Measurements from ENCODE around the gene AZIN2. TPM values are rescaled to one million over a fixed set of nuclear protein-coding genes. Genes with fewer than 3 reads are reported as not detected.

AZIN2 gene
- polyA plus RNA-seq, 2 of the 4 experiments (the other 2 are of a cell fraction): 1.6 to 1.9 TPM

DNA sequence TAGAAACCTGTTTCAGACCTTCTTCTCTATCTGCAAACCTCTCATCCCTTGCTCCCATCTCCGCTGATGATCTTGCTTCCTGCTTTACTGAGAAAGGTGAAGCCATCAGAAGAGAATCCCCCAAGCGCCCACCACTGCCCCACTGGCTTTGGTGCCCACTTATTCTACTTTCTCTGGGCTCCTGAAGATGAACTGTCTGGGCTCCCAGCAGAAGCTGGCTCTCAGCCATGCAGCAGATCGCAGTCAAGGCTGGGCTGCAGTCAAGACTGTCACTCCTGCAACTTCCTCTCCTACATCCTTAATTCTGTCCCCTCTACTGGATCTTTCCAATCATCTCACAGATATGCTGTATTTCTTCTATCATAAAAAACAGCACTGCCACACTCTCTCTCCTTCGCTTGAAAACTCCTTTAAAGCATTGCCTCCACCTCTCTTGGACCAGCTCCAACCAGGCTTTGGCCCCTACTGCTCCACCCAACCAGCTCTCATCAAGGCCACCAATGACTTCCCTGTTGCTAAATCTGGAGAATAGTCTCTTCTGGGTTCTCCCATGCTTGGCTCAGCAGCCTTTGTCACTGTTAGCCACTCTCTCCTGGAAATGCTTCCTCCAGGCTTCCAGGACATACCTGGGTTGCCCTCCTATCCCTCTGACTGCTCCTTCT, 75.1 kb downstream of the AZIN2 start:
- Histone ChIP-seq H3K27ac (no peak overlapping the region), H3K4me2 (no peak overlapping the region), H3K4me3 (no peak overlapping the region), H3K9me3 (no peaks in the 10 kb centered on the region), H3K4me1 (no peaks in the 10 kb centered on the region)
- POLR2A ChIA-PET: no interaction called here
- 77% methylated on average over 4 of the region's 4 CpGs for WGBS (ENCODE audit: missing lambda C conversion rate)
- CTCF ChIA-PET: no interaction called here
- no peak; a peak in 1 of 6 replicates for ATAC-seq
- TF ChIP-seq RCOR1 (IDR thresholded peaks at IDR 0.05; ENCODE audit: low read depth, low read length) (no peak), ZC3H11A (IDR thresholded peaks at IDR 0.05) (no peak), CHD2 (IDR thresholded peaks at IDR 0.05; ENCODE audit: low read length, partially characterized antibody) (no peak), ESRRA (IDR thresholded peaks at IDR 0.05; ENCODE audit: borderline replicate concordance, low read length) (no peak), MAFK (IDR thresholded peaks at IDR 0.05; ENCODE audit: partially characterized antibody) (no peak), FOXS1 (CRISPR knock-in tag; IDR thresholded peaks at IDR 0.05) (no peak), CHD4 (IDR thresholded peaks at IDR 0.05; ENCODE audit: borderline replicate concordance) (no peak), HEYL (CRISPR knock-in tag; IDR thresholded peaks at IDR 0.05) (no peak)
- TF ChIP-seq, protein P1, sequence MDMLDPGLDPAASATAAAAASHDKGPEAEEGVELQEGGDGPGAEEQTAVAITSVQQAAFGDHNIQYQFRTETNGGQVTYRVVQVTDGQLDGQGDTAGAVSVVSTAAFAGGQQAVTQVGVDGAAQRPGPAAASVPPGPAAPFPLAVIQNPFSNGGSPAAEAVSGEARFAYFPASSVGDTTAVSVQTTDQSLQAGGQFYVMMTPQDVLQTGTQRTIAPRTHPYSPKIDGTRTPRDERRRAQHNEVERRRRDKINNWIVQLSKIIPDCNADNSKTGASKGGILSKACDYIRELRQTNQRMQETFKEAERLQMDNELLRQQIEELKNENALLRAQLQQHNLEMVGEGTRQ (IDR thresholded peaks at IDR 0.05): no peak
- TF ChIP-seq, protein P2, sequence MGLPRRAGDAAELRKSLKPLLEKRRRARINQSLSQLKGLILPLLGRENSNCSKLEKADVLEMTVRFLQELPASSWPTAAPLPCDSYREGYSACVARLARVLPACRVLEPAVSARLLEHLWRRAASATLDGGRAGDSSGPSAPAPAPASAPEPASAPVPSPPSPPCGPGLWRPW (IDR thresholded peaks at IDR 0.05): no peak
- TF ChIP-seq, protein P3, sequence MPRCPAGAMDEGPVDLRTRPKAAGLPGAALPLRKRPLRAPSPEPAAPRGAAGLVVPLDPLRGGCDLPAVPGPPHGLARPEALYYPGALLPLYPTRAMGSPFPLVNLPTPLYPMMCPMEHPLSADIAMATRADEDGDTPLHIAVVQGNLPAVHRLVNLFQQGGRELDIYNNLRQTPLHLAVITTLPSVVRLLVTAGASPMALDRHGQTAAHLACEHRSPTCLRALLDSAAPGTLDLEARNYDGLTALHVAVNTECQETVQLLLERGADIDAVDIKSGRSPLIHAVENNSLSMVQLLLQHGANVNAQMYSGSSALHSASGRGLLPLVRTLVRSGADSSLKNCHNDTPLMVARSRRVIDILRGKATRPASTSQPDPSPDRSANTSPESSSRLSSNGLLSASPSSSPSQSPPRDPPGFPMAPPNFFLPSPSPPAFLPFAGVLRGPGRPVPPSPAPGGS (IDR thresholded peaks at IDR 0.05): no peak
- no peak for DNase-seq (ENCODE audit: low read depth in 1 of 2, low spot score in 1 of 2)
- FAIRE-seq: no peak

DNA sequence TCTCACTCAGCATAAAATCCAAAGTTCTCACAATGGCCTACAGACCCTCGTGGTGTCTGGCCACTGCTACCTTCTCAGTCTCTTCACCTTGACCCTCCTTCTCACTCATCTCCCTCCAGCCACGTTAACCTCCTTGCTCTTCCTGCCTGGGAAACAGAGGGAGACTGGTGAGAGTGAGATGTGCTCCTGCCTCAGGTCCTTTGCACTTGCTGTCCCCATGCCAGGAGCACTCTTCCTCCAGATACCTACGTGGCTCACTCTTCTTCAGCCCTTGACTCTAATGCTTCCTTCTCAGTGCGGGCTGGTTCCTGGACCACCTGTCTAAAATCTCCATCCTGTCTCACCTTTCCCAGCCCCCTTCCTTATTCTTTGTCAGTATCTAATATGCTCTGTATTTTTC, 76.2 kb downstream of the AZIN2 start:
- 55% methylated on average over 4 of the region's 4 CpGs for WGBS (ENCODE audit: missing lambda C conversion rate)
- CTCF ChIA-PET: no interaction called here
- Histone ChIP-seq H3K4me3 (no peak overlapping the region), H3K9me3 (no peaks in the 10 kb centered on the region), H3K4me2 (no peak overlapping the region), H3K27ac (no peak overlapping the region), H3K4me1 (no peaks in the 10 kb centered on the region)
- no peak for DNase-seq (ENCODE audit: low read depth in 1 of 2, low spot score in 1 of 2)
- no peak for FAIRE-seq
- POLR2A ChIA-PET: no interaction called here
- no peak for TF ChIP-seq PHF8 (IDR thresholded peaks at IDR 0.05; ENCODE audit: borderline replicate concordance, low read depth)
- TF ChIP-seq HOXB5 (CRISPR knock-in tag; IDR thresholded peaks at IDR 0.05): no peak
- no peak for TF ChIP-seq HEYL (CRISPR knock-in tag; IDR thresholded peaks at IDR 0.05)
- no peak for TF ChIP-seq RCOR1 (IDR thresholded peaks at IDR 0.05; ENCODE audit: low read depth, low read length)
- TF ChIP-seq ESRRA (IDR thresholded peaks at IDR 0.05; ENCODE audit: borderline replicate concordance, low read length): no peak
- TF ChIP-seq, protein P2 (IDR thresholded peaks at IDR 0.05): no peak
- no peak for TF ChIP-seq JUN (IDR thresholded peaks at IDR 0.05)
- TF ChIP-seq, protein P4, sequence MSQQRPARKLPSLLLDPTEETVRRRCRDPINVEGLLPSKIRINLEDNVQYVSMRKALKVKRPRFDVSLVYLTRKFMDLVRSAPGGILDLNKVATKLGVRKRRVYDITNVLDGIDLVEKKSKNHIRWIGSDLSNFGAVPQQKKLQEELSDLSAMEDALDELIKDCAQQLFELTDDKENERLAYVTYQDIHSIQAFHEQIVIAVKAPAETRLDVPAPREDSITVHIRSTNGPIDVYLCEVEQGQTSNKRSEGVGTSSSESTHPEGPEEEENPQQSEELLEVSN (IDR thresholded peaks at IDR 0.05; ENCODE audit: borderline replicate concordance, low read depth): no peak
- no peak for TF ChIP-seq MYC (IDR thresholded peaks at IDR 0.05; ENCODE audit: borderline replicate concordance, low read length)
- no peak for TF ChIP-seq HOXB13 (CRISPR knock-in tag; IDR thresholded peaks at IDR 0.05; ENCODE audit: low read depth)
- no peak for TF ChIP-seq JUNB (IDR thresholded peaks at IDR 0.05)
- ATAC-seq: no peak

DNA sequence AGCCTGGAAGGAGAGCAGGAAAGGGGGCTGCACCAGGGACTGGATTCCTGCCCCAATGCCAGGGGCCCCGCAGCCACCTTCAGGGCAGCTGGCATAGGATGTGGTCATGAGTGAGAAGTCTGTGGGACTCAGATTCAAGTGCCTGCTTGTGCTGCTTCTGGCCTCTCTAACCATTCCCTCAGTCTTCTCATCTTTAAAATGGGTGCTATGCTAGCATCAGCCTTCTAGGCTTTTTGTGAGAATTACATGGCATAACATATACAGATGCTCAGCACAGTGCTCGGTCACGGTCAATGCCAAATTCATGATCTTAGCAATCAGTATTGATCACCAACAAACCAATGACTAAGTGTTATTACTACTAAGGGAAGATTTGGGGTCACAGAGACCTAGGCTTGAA, 77.4 kb downstream of the AZIN2 start:
- Histone ChIP-seq H3K4me1 (no peaks in the 10 kb centered on the region), H3K4me3 (no peak overlapping the region), H3K9me3 (no peaks in the 10 kb centered on the region), H3K4me2 (no peak overlapping the region), H3K27ac (no peak overlapping the region)
- DNase-seq (ENCODE audit: low read depth in 1 of 2, low spot score in 1 of 2): no peak
- no peak for FAIRE-seq
- TF ChIP-seq SREBF2 (IDR thresholded peaks at IDR 0.05): no peak
- no peak for TF ChIP-seq POLR2AphosphoS2 (conservative IDR thresholded peaks at IDR 0.05; ENCODE audit: low read length)
- TF ChIP-seq CHD4 (IDR thresholded peaks at IDR 0.05; ENCODE audit: borderline replicate concordance): no peak
- TF ChIP-seq PHF8 (IDR thresholded peaks at IDR 0.05; ENCODE audit: borderline replicate concordance, low read depth): no peak
- no peak for TF ChIP-seq RFX5 (IDR thresholded peaks at IDR 0.05)
- TF ChIP-seq EHMT2 (IDR thresholded peaks at IDR 0.05; ENCODE audit: low read depth): no peak
- TF ChIP-seq JUN (IDR thresholded peaks at IDR 0.05): no peak
- no peak for TF ChIP-seq HOXB13 (CRISPR knock-in tag; IDR thresholded peaks at IDR 0.05; ENCODE audit: low read depth)
- TF ChIP-seq, protein P5, sequence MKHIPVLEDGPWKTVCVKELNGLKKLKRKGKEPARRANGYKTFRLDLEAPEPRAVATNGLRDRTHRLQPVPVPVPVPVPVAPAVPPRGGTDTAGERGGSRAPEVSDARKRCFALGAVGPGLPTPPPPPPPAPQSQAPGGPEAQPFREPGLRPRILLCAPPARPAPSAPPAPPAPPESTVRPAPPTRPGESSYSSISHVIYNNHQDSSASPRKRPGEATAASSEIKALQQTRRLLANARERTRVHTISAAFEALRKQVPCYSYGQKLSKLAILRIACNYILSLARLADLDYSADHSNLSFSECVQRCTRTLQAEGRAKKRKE (CRISPR knock-in tag; IDR thresholded peaks at IDR 0.05; ENCODE audit: low read depth): no peak
- TF ChIP-seq HOXB5 (CRISPR knock-in tag; IDR thresholded peaks at IDR 0.05): no peak
- no peak for TF ChIP-seq SMC3 (IDR thresholded peaks at IDR 0.05)
- no peak for TF ChIP-seq KDM5A (IDR thresholded peaks at IDR 0.05)
- no peak for TF ChIP-seq RCOR1 (IDR thresholded peaks at IDR 0.05; ENCODE audit: low read depth, low read length)
- no peak for TF ChIP-seq POLR2A (IDR thresholded peaks at IDR 0.05; ENCODE audit: low read length)
- no peak for ATAC-seq
- CTCF ChIA-PET: interaction anchor here (0.7 to 1.1 kb wide), 2 partner anchors 31 to 64 kb away, joined by 3 read pairs; no protein-coding TSS in a partner anchor
- 96% methylated on average over 3 of the region's 3 CpGs for WGBS (ENCODE audit: missing lambda C conversion rate)
- POLR2A ChIA-PET: no interaction called here
